Endothelial cell of umbilical vein (primary cell): ENCODE measurements around the gene SYNJ1.

Experiments used
- CTCF ChIP-seq, 2 donors: IDR thresholded peaks; 1 replicate in 1 of 2; 2 replicates in 1 of 2; pipeline ENCODE4 v1.5.1; 2011; ENCODE audit warnings: low read length in 2 of 2, mild to moderate bottlenecking in 2 of 2, moderate library complexity in 2 of 2, control low read depth in 1 of 2, inconsistent platforms in 1 of 2, low read depth in 1 of 2; ENCODE audit not compliant: insufficient read depth in 1 of 2; ENCODE audit errors: extremely low read depth in 1 of 2
- EZH2 ChIP-seq: IDR thresholded peaks from 2 replicates; pipeline ENCODE4 v1.6.1; 2012; ENCODE audit warnings: borderline replicate concordance, low read depth, mild to moderate bottlenecking, moderate library complexity, low read length, inconsistent platforms; ENCODE audit not compliant: severe bottlenecking
- GATA2 ChIP-seq: IDR thresholded peaks from 2 replicates; pipeline ENCODE4 v1.7.0; 2011; ENCODE audit warnings: low read depth, mild to moderate bottlenecking, moderate library complexity, mixed read lengths, low read length; ENCODE audit not compliant: insufficient read length, insufficient read depth
- JUN ChIP-seq: IDR thresholded peaks from 2 replicates; pipeline ENCODE4 v1.6.1; 2011; ENCODE audit warnings: borderline replicate concordance, low read depth; ENCODE audit not compliant: insufficient read length, insufficient read depth
- MAX ChIP-seq: IDR thresholded peaks from 2 replicates; pipeline ENCODE4 v1.6.1; 2011; ENCODE audit not compliant: insufficient read depth, insufficient read length
- MYC ChIP-seq: IDR thresholded peaks from one replicate; pipeline ENCODE4 v1.6.1; 2011; ENCODE audit warnings: mild to moderate bottlenecking, low read depth, low read length
- POLR2A ChIP-seq: IDR thresholded peaks from 2 replicates; pipeline ENCODE4 v1.6.1; 2012; ENCODE audit warnings: low read depth, mild to moderate bottlenecking, control low read depth, low read length
- POLR2AphosphoS5 ChIP-seq: IDR thresholded peaks from 2 replicates; pipeline ENCODE4 v1.6.1; 2012; ENCODE audit warnings: low read depth, mild to moderate bottlenecking, control low read depth, low read length, moderate library complexity; ENCODE audit not compliant: insufficient read depth

- TF ChIP-seq EZH2 (no peak), GATA2 (no peak), CTCF (IDR thresholded peaks at IDR 0.05; ENCODE audit: extremely low read depth in 1 of 2, insufficient read depth in 1 of 2, low read depth in 1 of 2, low read length in 2 of 2) (no peak), POLR2A (no peak), MYC (no peak), MAX (no peak), POLR2AphosphoS5 (no peak), JUN (no peak)
Measured at GRCh38 chr21:32717851-32718316, 9.9 kb downstream of the SYNJ1 start.
